HS-27A (cell line): Measurements from ENCODE around the gene MEIOB.
"Not testable (repeated sequence)": the region's sequence is repeated elsewhere in the genome, so short reads cannot be mapped to it uniquely, and the experiment has no call there.

ENCODE experiments used
- DNase-seq: peaks from one replicate; pipeline ENCODE4 v3.0.0-alpha.2; 2012; ENCODE audit warnings: low read depth, missing footprints

The MEIOB gene

GRCh38 chr16:1907226-1907860 lies 35.4 kb upstream of the MEIOB start:
- DNase-seq, result no peak

GRCh38 chr16:1906846-1907165 lies 34.8 kb upstream of the MEIOB start:
- no peak for DNase-seq

- DNase-seq, result no peak
Measured at GRCh38 chr16:1906055-1906845, 34.3 kb upstream of the MEIOB start.

- no peak for DNase-seq
Measured at GRCh38 chr16:1903845-1904840, 32.2 kb upstream of the MEIOB start.

GRCh38 chr16:1903220-1903574 lies 31.2 kb upstream of the MEIOB start:
- no peak for DNase-seq

- no peak for DNase-seq
Measured at GRCh38 chr16:1902547-1903219, 30.7 kb upstream of the MEIOB start.

GRCh38 chr16:1900452-1900774 lies 28.4 kb upstream of the MEIOB start:
- no peak for DNase-seq

GRCh38 chr16:1899641-1900451 lies 27.9 kb upstream of the MEIOB start:
- DNase-seq, result no peak

- DNase-seq, result not testable (repeated sequence)
Measured at GRCh38 chr16:1897692-1898091, 25.7 kb upstream of the MEIOB start.

GRCh38 chr16:1895949-1896675 lies 24.1 kb upstream of the MEIOB start:
- DNase-seq, result no peak

- no peak for DNase-seq
Measured at GRCh38 chr16:1895068-1895467, 23.1 kb upstream of the MEIOB start.

- DNase-seq, result no peak
Measured at GRCh38 chr16:1890708-1891050, 18.7 kb upstream of the MEIOB start.

- DNase-seq, result no peak
Measured at GRCh38 chr16:1890024-1890707, 18.2 kb upstream of the MEIOB start.

GRCh38 chr16:1887711-1888354 lies 15.9 kb upstream of the MEIOB start:
- DNase-seq, result no peak

- DNase-seq, result no peak
Measured at GRCh38 chr16:1884889-1885288, 12.9 kb upstream of the MEIOB start.

- no peak for DNase-seq
Measured at GRCh38 chr16:1884155-1884760, 12.3 kb upstream of the MEIOB start.

GRCh38 chr16:1881172-1881571 lies 9.2 kb upstream of the MEIOB start:
- not testable (repeated sequence) for DNase-seq

- DNase-seq, result no peak
Measured at GRCh38 chr16:1879477-1879876, 7.5 kb upstream of the MEIOB start.

GRCh38 chr16:1878256-1878655 lies 6.3 kb upstream of the MEIOB start:
- no peak for DNase-seq
